Caco-2 (cell line): ENCODE measurements around the gene RAB3GAP2. TPM values are rescaled to one million over a fixed set of nuclear protein-coding genes. Genes with fewer than 3 reads are reported as not detected.
"Not testable (repeated sequence)": the region's sequence is repeated elsewhere in the genome, so short reads cannot be mapped to it uniquely, and the experiment has no call there.

Experiments used
- BruUV-seq: library from RNA; stranded (reverse); fragments of 400-500 nt; replicated peaks from 2 replicates; lab custom pipeline; 2021; lab: Mats Ljungman, UMichigan
- CTCF ChIA-PET: fragments of 300-600 bp; sonication (Branson Sonifier 250); formaldehyde crosslinking; loops from one replicate; lab custom pipeline; 2022; ENCODE audit warnings: antibody characterized with exemption; lab: Charles Lee
- POLR2A ChIA-PET: fragments of 300-600 bp; sonication (Branson Sonifier 250); formaldehyde crosslinking; loops from one replicate; lab custom pipeline; 2022; ENCODE audit warnings: antibody characterized with exemption; lab: Charles Lee
- DNase-seq, 2 experiments: peaks; one replicate each; pipeline versions ENCODE4 v3.0.0 to v3.0.0-alpha.2; 2020 to 2022
- H3K27me3 ChIP-seq: replicated peaks from 2 replicates; pipeline ENCODE4 v1.6.0; 2011; ENCODE audit warnings: low read length; ENCODE audit not compliant: control insufficient read depth, insufficient read depth
- H3K36me3 ChIP-seq: 2 replicates; pipeline ENCODE4 v1.5.1; 2011; ENCODE audit warnings: low read length; ENCODE audit not compliant: control insufficient read depth, insufficient read depth
- H3K4me1 ChIP-seq: fragments of 250-450 bp; sonication (Bioruptor Pico); 2 replicates; pipeline ENCODE4 v1.5.1; 2020; ENCODE audit warnings: mild to moderate bottlenecking
- H3K4me3 ChIP-seq: 2 replicates; pipeline ENCODE4 v1.5.1; 2011; ENCODE audit warnings: low read depth, mild to moderate bottlenecking, control low read depth, low read length
- H3K9me3 ChIP-seq: fragments of 250-450 bp; sonication (Bioruptor Pico); 2 replicates; pipeline ENCODE4 v1.5.1; 2020; ENCODE audit warnings: mild to moderate bottlenecking, moderate library complexity
- H3K27ac Mint-ChIP-seq: one replicate; pipeline ENCODE4 v1.8.0; 2022; ENCODE audit warnings: mixed read lengths; ENCODE audit not compliant: unreplicated experiment
- H3K27me3 Mint-ChIP-seq: one replicate; pipeline ENCODE4 v1.8.0; 2022; ENCODE audit warnings: mixed read lengths; ENCODE audit not compliant: insufficient read depth, unreplicated experiment
- H3K36me3 Mint-ChIP-seq: one replicate; pipeline ENCODE4 v1.8.0; 2022; ENCODE audit warnings: mild to moderate bottlenecking, mixed read lengths; ENCODE audit not compliant: insufficient read depth, unreplicated experiment
- H3K4me1 Mint-ChIP-seq: one replicate; pipeline ENCODE4 v1.8.0; 2022; ENCODE audit warnings: low read depth, mixed read lengths; ENCODE audit not compliant: unreplicated experiment
- H3K4me3 Mint-ChIP-seq: one replicate; pipeline ENCODE4 v1.8.0; 2022; ENCODE audit warnings: mild to moderate bottlenecking, moderate library complexity, mixed read lengths; ENCODE audit not compliant: unreplicated experiment
- H3K9me3 Mint-ChIP-seq: one replicate; pipeline ENCODE4 v1.8.0; 2022; ENCODE audit warnings: mixed read lengths; ENCODE audit not compliant: unreplicated experiment
- intact Hi-C: fragments of 100-400 bp; cut with micrococcal nuclease; formaldehyde crosslinking; loops from one replicate; pipeline ENCODE4 v1.10.0; 2022; ENCODE audit not compliant: unreplicated experiment
- total RNA-seq: library from RNA; stranded (reverse); gene quantifications from 2 replicates; pipeline ENCODE4 v1.2.3, GENCODE V29; 2022
- TF ChIP-seq, protein P1 (sequence below), 2 experiments: fragments of 200-600 bp in 1 of 2; IDR thresholded peaks; 1 replicate in 1 of 2; 2 replicates in 1 of 2; pipeline versions ENCODE4 v1.5.1 to v1.8.0; 2011 to 2022; ENCODE audit warnings: antibody characterized with exemption in 1 of 2, control low read depth in 1 of 2, inconsistent platforms in 1 of 2, low read depth in 1 of 2, low read length in 1 of 2, mild to moderate bottlenecking in 1 of 2, moderate library complexity in 1 of 2; ENCODE audit not compliant: insufficient read depth in 1 of 2, severe bottlenecking in 1 of 2, unreplicated experiment in 1 of 2

RAB3GAP2 gene
- total RNA-seq, 1 experiment from 2014 or later = 41.1 TPM

DNA sequence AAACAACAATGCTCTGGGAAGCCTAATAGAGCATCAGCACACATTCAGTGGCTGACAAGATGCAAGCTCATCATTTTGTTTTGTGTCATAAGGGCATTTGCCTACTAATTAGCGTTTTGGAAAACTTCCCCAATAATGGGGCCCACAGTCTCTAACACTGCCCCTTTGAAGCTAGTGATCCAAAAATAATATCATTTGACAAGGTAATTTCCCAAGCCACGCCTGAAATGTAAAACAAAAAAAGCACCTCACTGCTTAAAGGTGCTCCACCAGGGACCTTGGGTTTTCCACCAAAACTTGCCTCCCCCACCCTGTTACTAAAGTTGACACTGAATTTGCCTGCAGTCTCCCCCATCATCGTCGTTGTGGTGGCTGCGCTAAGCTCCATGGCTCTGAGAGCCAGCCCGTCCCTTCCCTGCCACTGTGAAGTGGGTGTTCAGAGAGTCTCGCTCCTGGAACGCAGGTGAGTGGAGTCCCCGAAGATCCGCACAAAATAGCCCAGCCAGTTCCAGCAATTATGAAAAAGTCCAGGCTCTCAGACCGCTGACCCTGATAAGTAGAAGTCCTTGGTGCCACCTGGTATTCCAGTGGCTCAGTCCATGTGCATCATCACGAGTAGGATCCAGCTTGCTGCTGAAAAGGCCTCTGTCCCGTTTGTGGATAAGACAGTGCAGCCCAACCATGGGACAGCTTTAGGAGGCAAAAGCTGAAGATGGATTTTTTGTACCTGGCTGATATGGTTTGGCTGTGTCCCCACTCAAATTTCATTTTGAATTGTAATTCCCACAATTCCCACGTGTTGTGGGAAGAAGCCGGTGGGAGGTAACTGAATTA is 52.2 kb downstream of the RAB3GAP2 start:
- CTCF ChIA-PET = no interaction called here
- no peaks in the 10 kb centered on the region for H3K4me1 Mint-ChIP-seq

DNA sequence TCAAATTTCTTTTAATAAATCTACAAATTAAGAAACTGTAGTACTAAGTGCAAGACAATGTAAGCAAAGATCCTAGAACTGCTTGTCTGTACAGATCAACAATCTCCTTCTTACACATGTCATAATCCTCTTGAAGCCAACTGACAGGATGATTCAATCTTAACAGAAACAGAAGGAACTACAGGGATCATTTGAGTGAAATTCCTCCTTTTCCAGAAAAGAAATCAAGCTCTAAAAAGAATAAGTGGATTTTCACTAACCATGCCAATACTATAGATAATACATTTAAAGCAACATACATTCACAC is 53.2 kb downstream of the RAB3GAP2 start:
- DNase-seq = no peak
- no peaks in the 10 kb centered on the region for H3K4me1 ChIP-seq
- H3K36me3 ChIP-seq = no peaks in the 10 kb centered on the region
- Mint-ChIP-seq H3K4me3 (no peak overlapping the region), H3K9me3 (no peaks in the 10 kb centered on the region), H3K4me1 (no peaks in the 10 kb centered on the region), H3K27me3 (no peaks in the 10 kb centered on the region), H3K36me3 (no peaks in the 10 kb centered on the region), H3K27ac (no peak overlapping the region)
- ChIA-PET POLR2A (interaction anchor here (0.6 to 1.2 kb wide), 2 partner anchors 53 to 629 kb away, joined by 4 to 6 read pairs; partner anchors contain the start of gene RAB3GAP2), CTCF (interaction anchor here (0.6 to 1.1 kb wide), 11 partner anchors 21 to 584 kb away, joined by 3 to 11 read pairs (median 5); no protein-coding TSS in a partner anchor)
- H3K4me3 ChIP-seq = no peak overlapping the region
- no peaks in the 10 kb centered on the region for H3K9me3 ChIP-seq
- BruUV-seq = no TSS peak
- TF ChIP-seq, protein P1, sequence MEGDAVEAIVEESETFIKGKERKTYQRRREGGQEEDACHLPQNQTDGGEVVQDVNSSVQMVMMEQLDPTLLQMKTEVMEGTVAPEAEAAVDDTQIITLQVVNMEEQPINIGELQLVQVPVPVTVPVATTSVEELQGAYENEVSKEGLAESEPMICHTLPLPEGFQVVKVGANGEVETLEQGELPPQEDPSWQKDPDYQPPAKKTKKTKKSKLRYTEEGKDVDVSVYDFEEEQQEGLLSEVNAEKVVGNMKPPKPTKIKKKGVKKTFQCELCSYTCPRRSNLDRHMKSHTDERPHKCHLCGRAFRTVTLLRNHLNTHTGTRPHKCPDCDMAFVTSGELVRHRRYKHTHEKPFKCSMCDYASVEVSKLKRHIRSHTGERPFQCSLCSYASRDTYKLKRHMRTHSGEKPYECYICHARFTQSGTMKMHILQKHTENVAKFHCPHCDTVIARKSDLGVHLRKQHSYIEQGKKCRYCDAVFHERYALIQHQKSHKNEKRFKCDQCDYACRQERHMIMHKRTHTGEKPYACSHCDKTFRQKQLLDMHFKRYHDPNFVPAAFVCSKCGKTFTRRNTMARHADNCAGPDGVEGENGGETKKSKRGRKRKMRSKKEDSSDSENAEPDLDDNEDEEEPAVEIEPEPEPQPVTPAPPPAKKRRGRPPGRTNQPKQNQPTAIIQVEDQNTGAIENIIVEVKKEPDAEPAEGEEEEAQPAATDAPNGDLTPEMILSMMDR (IDR thresholded peaks at IDR 0.05; ENCODE audit: insufficient read depth in 1 of 2, low read depth in 1 of 2, low read length in 1 of 2, severe bottlenecking in 1 of 2, unreplicated experiment in 1 of 2) = no peak
- no peaks in the 10 kb centered on the region for H3K27me3 ChIP-seq
- intact Hi-C loops = loop anchor here (5.0 to 10.0 kb wide), 4 partner anchors 38 to 556 kb away; no protein-coding TSS in a partner anchor

More for the DNA sequence above, 52.2 kb downstream of the RAB3GAP2 start:
- Histone ChIP-seq H3K4me3 (no peak overlapping the region), H3K36me3 (no peaks in the 10 kb centered on the region), H3K9me3 (no peaks in the 10 kb centered on the region), H3K27me3 (no peaks in the 10 kb centered on the region), H3K4me1 (no peaks in the 10 kb centered on the region)
- no peaks in the 10 kb centered on the region for H3K36me3 Mint-ChIP-seq
- BruUV-seq = no TSS peak
- no peaks in the 10 kb centered on the region for H3K9me3 Mint-ChIP-seq
- no peak overlapping the region for H3K4me3 Mint-ChIP-seq
- no peak for DNase-seq
- TF ChIP-seq, protein P1 (IDR thresholded peaks at IDR 0.05; ENCODE audit: insufficient read depth in 1 of 2, low read depth in 1 of 2, low read length in 1 of 2, severe bottlenecking in 1 of 2, unreplicated experiment in 1 of 2) = no peak
- no peak overlapping the region for H3K27ac Mint-ChIP-seq
- intact Hi-C loops = loop anchor here (5.0 to 10.0 kb wide), 4 partner anchors 37 to 555 kb away; no protein-coding TSS in a partner anchor
- no peaks in the 10 kb centered on the region for H3K27me3 Mint-ChIP-seq
- POLR2A ChIA-PET = interaction anchor here (0.6 kb wide), 2 partner anchors 15 to 385 kb away, joined by 3 read pairs; no protein-coding TSS in a partner anchor

DNA sequence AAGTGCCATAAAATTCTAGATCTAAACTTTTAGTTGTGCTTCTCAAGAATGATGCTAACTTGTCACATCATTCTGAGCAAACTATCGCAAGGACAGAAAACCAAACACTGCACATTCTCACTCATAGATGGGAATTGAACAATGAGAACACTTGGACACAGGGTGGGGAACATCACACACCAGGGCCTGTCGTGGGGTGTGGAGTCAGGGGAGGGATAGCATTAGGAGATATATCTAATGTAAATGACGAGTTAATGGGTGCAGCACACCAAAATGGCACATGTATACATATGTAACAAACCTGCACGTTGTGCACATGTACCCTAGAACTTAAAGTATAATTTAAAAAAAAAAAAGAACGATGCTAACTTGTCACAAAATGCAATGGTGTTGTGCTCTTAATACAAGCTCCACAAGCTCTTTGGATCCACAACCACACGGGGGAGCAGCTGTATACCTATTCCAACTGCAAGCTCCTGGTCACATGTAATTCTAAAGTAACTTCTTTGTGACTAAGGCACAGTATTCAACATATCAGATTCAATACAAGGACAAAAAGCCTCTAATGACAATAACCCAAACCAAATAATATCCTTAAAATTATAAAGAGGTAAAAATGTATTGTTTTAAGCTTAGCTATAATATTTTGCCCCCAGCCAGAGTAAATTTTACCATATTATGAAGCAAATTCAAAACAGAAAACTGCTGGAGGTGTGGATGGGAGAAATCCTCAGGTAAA is 53.7 kb downstream of the RAB3GAP2 start:
- BruUV-seq, H3K9me3 ChIP-seq, H3K4me3 Mint-ChIP-seq, H3K27me3 ChIP-seq, H3K36me3 ChIP-seq, H3K4me1 Mint-ChIP-seq, H3K4me3 ChIP-seq, H3K27ac Mint-ChIP-seq, H3K9me3 Mint-ChIP-seq, H3K36me3 Mint-ChIP-seq, H3K27me3 Mint-ChIP-seq, H3K4me1 ChIP-seq: not testable (repeated sequence)
- ChIA-PET POLR2A (interaction anchor here (0.6 to 1.2 kb wide), 2 partner anchors 54 to 630 kb away, joined by 4 to 6 read pairs; partner anchors contain the start of gene RAB3GAP2), CTCF (interaction anchor here (0.6 to 1.1 kb wide), 13 partner anchors 11 to 584 kb away, joined by 3 to 11 read pairs (median 4); no protein-coding TSS in a partner anchor)
- TF ChIP-seq, protein P1 (IDR thresholded peaks at IDR 0.05; ENCODE audit: insufficient read depth in 1 of 2, low read depth in 1 of 2, low read length in 1 of 2, severe bottlenecking in 1 of 2, unreplicated experiment in 1 of 2) = peak; percentile 29 to 73
- peak; percentile 58 to 59 for DNase-seq
- intact Hi-C loops = loop anchor here (1.0 to 10.0 kb wide), 5 partner anchors 39 to 556 kb away; partner anchors contain the start of gene RAB3GAP2
